22Rv1 (cell line): Measurements from ENCODE around the gene SBNO2.

ENCODE experiments used
- CTCF ChIP-seq: fragments of 450-650 bp; IDR thresholded peaks from 2 replicates; pipeline ENCODE4 v1.5.1; 2017; ENCODE audit warnings: mild to moderate bottlenecking
- ZFX ChIP-seq: fragments of 450-650 bp; IDR thresholded peaks from 2 replicates; pipeline ENCODE4 v1.6.1; 2017; ENCODE audit warnings: antibody characterized with exemption, borderline replicate concordance

- TF ChIP-seq CTCF (no peak), ZFX (no peak)
Observed at GRCh38 chr19:1088416-1089010, 85.6 kb downstream of the SBNO2 start.
